ENCODE results near the gene NCKAP5.

Gene NCKAP5

GRCh38 chr2:133447303-133447702 is 121.0 kb downstream of the NCKAP5 start:
- no peak overlapping the region for H3K4me2 ChIP-seq (ENCODE audit: low read length, poor library complexity, severe bottlenecking)
- H3K79me1 ChIP-seq (replicated peaks; ENCODE audit: low read length, poor library complexity, severe bottlenecking), result no peaks in the 10 kb centered on the region
- H3K23ac ChIP-seq (ENCODE audit: low read length in 2 of 2), result no peak overlapping the region
- no peak overlapping the region for H4K91ac ChIP-seq (ENCODE audit: low read length)
- no peak overlapping the region for H3K4me3 ChIP-seq (ENCODE audit: insufficient read depth in 1 of 2, low read depth in 1 of 2, low read length in 2 of 2)
- H3K36me3 ChIP-seq (ENCODE audit: control insufficient read depth in 1 of 2, insufficient read depth in 2 of 2, low read depth in 1 of 2, low read length in 2 of 2), result no peaks in the 10 kb centered on the region
- no peaks in the 10 kb centered on the region for H3K9me3 ChIP-seq (ENCODE audit: control insufficient read depth, low read length)
- H3K27me3 ChIP-seq (ENCODE audit: control insufficient read depth in 1 of 2, insufficient read depth in 1 of 2, low read length in 2 of 2), result no peaks in the 10 kb centered on the region
- H3K27ac ChIP-seq (ENCODE audit: low read length, poor library complexity, severe bottlenecking), result no peak overlapping the region
- H3K18ac ChIP-seq (ENCODE audit: low read depth in 1 of 2, low read length in 2 of 2), result no peak overlapping the region
- no peak overlapping the region for H2AFZ ChIP-seq (ENCODE audit: low read depth, low read length)
- no peak for DNase-seq
- H2AK5ac ChIP-seq (ENCODE audit: low read length, severe bottlenecking), result no peak overlapping the region
- H4K8ac ChIP-seq (ENCODE audit: low read length), result no peak overlapping the region
- no peak overlapping the region for H2BK15ac ChIP-seq (ENCODE audit: low read depth, poor library complexity, severe bottlenecking)
- no peak overlapping the region for H3K9ac ChIP-seq (ENCODE audit: low read length)
- no peak overlapping the region for H2BK5ac ChIP-seq (ENCODE audit: low read depth, low read length, poor library complexity, severe bottlenecking)
- H3K14ac ChIP-seq (ENCODE audit: low read length in 2 of 2), result no peak overlapping the region
- H3K4ac ChIP-seq (ENCODE audit: low read depth in 1 of 2, low read length in 2 of 2), result no peak overlapping the region
- H3K4me1 ChIP-seq (ENCODE audit: control insufficient read depth, insufficient read depth, low read depth, low read length), result no peaks in the 10 kb centered on the region
- no peak overlapping the region for H2BK120ac ChIP-seq (ENCODE audit: low read depth, low read length)
- WGBS, result 89% methylated on average over 5 of the region's 5 CpGs
- H2BK12ac ChIP-seq (ENCODE audit: low read length in 2 of 2), result no peak overlapping the region

DNA sequence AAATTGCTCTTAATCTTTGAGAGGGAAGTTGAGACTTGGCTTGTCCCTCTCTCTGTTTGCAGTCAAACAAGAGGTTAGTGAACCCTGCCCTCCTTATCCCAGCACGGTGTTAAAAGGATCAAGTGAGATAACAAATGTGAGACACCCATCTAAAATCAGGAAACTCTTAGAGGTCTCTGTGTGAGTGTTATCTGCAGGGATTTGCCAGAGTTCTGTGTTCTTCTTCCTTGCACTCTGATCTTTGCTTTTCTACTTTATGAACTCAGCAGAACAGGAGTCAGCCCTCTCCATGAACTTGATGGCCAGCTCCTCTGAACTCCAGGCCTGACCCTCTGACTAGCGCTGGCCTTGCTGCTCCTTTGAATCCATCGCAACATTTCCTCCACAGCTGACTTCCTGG is 123.8 kb downstream of the NCKAP5 start:
- H3K18ac ChIP-seq (ENCODE audit: low read depth in 1 of 2, low read length in 2 of 2), result no peak overlapping the region
- no peak overlapping the region for H3K23ac ChIP-seq (ENCODE audit: low read length in 2 of 2)
- no peak overlapping the region for H3K27ac ChIP-seq (ENCODE audit: low read length, poor library complexity, severe bottlenecking)
- DNase-seq, result no peak
- H3K27me3 ChIP-seq (ENCODE audit: control insufficient read depth in 1 of 2, insufficient read depth in 1 of 2, low read length in 2 of 2), result no peaks in the 10 kb centered on the region
- H3K4ac ChIP-seq (ENCODE audit: low read depth in 1 of 2, low read length in 2 of 2), result no peak overlapping the region
- H2BK12ac ChIP-seq (ENCODE audit: low read length in 2 of 2), result no peak overlapping the region
- no peak overlapping the region for H2BK5ac ChIP-seq (ENCODE audit: low read depth, low read length, poor library complexity, severe bottlenecking)
- no peak overlapping the region for H4K91ac ChIP-seq (ENCODE audit: low read length)
- H3K14ac ChIP-seq (ENCODE audit: low read length in 2 of 2), result no peak overlapping the region
- 73% methylated on average over 1 of the region's 3 CpGs for WGBS
- H3K36me3 ChIP-seq (ENCODE audit: control insufficient read depth in 1 of 2, insufficient read depth in 2 of 2, low read depth in 1 of 2, low read length in 2 of 2), result no peaks in the 10 kb centered on the region
- no peaks in the 10 kb centered on the region for H3K9me3 ChIP-seq (ENCODE audit: control insufficient read depth, low read length)
- no peak overlapping the region for H3K4me2 ChIP-seq (ENCODE audit: low read length, poor library complexity, severe bottlenecking)
- no peak overlapping the region for H3K9ac ChIP-seq (ENCODE audit: low read length)
- H3K4me3 ChIP-seq (ENCODE audit: insufficient read depth in 1 of 2, low read depth in 1 of 2, low read length in 2 of 2), result no peak overlapping the region
- H2BK120ac ChIP-seq (ENCODE audit: low read depth, low read length), result no peak overlapping the region
- no peaks in the 10 kb centered on the region for H3K4me1 ChIP-seq (ENCODE audit: control insufficient read depth, insufficient read depth, low read depth, low read length)
- no peak overlapping the region for H2AK5ac ChIP-seq (ENCODE audit: low read length, severe bottlenecking)
- H2BK15ac ChIP-seq (ENCODE audit: low read depth, poor library complexity, severe bottlenecking), result no peak overlapping the region
- no peak overlapping the region for H2AFZ ChIP-seq (ENCODE audit: low read depth, low read length)
- H3K79me1 ChIP-seq (replicated peaks; ENCODE audit: low read length, poor library complexity, severe bottlenecking), result no peaks in the 10 kb centered on the region
- no peak overlapping the region for H4K8ac ChIP-seq (ENCODE audit: low read length)

DNA sequence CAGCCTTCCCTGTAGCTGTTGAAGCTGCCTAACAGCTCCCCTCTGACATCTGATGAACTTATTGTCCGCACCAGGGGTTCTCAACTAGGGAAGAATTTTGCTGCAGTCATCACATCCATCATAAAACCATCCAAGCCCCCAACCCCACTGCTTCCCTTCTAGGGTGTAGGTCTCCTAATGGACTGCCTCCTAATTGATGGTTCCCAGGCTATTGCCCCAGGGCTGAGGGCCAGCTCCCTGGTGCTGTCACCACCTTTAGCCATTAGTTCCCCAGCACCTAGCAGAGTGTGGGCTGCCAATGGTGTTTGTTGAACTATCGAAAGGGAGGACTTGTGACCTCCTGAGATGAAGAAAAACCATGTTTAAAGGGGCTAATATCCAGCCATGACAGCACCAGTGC is 125.9 kb downstream of the NCKAP5 start:
- Histone ChIP-seq H3K27me3 (ENCODE audit: control insufficient read depth in 1 of 2, insufficient read depth in 1 of 2, low read length in 2 of 2) (no peaks in the 10 kb centered on the region), H2AFZ (ENCODE audit: low read depth, low read length) (no peak overlapping the region), H3K4ac (ENCODE audit: low read depth in 1 of 2, low read length in 2 of 2) (no peak overlapping the region), H3K23ac (ENCODE audit: low read length in 2 of 2) (no peak overlapping the region), H2AK5ac (ENCODE audit: low read length, severe bottlenecking) (no peak overlapping the region), H3K18ac (ENCODE audit: low read depth in 1 of 2, low read length in 2 of 2) (no peak overlapping the region), H3K27ac (ENCODE audit: low read length, poor library complexity, severe bottlenecking) (no peak overlapping the region), H3K79me1 (replicated peaks; ENCODE audit: low read length, poor library complexity, severe bottlenecking) (no peaks in the 10 kb centered on the region), H3K4me3 (ENCODE audit: insufficient read depth in 1 of 2, low read depth in 1 of 2, low read length in 2 of 2) (no peak overlapping the region), H3K4me2 (ENCODE audit: low read length, poor library complexity, severe bottlenecking) (no peak overlapping the region), H3K14ac (ENCODE audit: low read length in 2 of 2) (no peak overlapping the region), H4K91ac (ENCODE audit: low read length) (no peak overlapping the region), H2BK5ac (ENCODE audit: low read depth, low read length, poor library complexity, severe bottlenecking) (no peak overlapping the region), H2BK12ac (ENCODE audit: low read length in 2 of 2) (no peak overlapping the region), H3K9ac (ENCODE audit: low read length) (no peak overlapping the region), H3K4me1 (ENCODE audit: control insufficient read depth, insufficient read depth, low read depth, low read length) (no peaks in the 10 kb centered on the region), H3K9me3 (ENCODE audit: control insufficient read depth, low read length) (no peaks in the 10 kb centered on the region), H2BK120ac (ENCODE audit: low read depth, low read length) (no peak overlapping the region), H2BK15ac (ENCODE audit: low read depth, poor library complexity, severe bottlenecking) (no peak overlapping the region), H4K8ac (ENCODE audit: low read length) (no peak overlapping the region), H3K36me3 (ENCODE audit: control insufficient read depth in 1 of 2, insufficient read depth in 2 of 2, low read depth in 1 of 2, low read length in 2 of 2) (no peaks in the 10 kb centered on the region)
- no peak for DNase-seq
- WGBS, result 78% methylated on average over 2 of the region's 2 CpGs

GRCh38 chr2:133439565-133439920 is 128.7 kb downstream of the NCKAP5 start:
- Histone ChIP-seq H3K23ac (ENCODE audit: low read length in 2 of 2) (no peak overlapping the region), H3K9ac (ENCODE audit: low read length) (no peak overlapping the region), H3K4me1 (ENCODE audit: control insufficient read depth, insufficient read depth, low read depth, low read length) (peaks cover 2% of the 10 kb centered on the region), H2BK15ac (ENCODE audit: low read depth, poor library complexity, severe bottlenecking) (no peak overlapping the region), H3K36me3 (ENCODE audit: control insufficient read depth in 1 of 2, insufficient read depth in 2 of 2, low read depth in 1 of 2, low read length in 2 of 2) (no peaks in the 10 kb centered on the region), H3K27ac (ENCODE audit: low read length, poor library complexity, severe bottlenecking) (no peak overlapping the region), H3K79me1 (replicated peaks; ENCODE audit: low read length, poor library complexity, severe bottlenecking) (no peaks in the 10 kb centered on the region), H2BK120ac (ENCODE audit: low read depth, low read length) (no peak overlapping the region), H2BK12ac (ENCODE audit: low read length in 2 of 2) (no peak overlapping the region), H3K4me3 (ENCODE audit: insufficient read depth in 1 of 2, low read depth in 1 of 2, low read length in 2 of 2) (no peak overlapping the region), H4K91ac (ENCODE audit: low read length) (no peak overlapping the region), H3K27me3 (ENCODE audit: control insufficient read depth in 1 of 2, insufficient read depth in 1 of 2, low read length in 2 of 2) (no peaks in the 10 kb centered on the region), H3K4me2 (ENCODE audit: low read length, poor library complexity, severe bottlenecking) (no peak overlapping the region), H3K18ac (ENCODE audit: low read depth in 1 of 2, low read length in 2 of 2) (no peak overlapping the region), H4K8ac (ENCODE audit: low read length) (no peak overlapping the region), H3K4ac (ENCODE audit: low read depth in 1 of 2, low read length in 2 of 2) (no peak overlapping the region), H3K9me3 (ENCODE audit: control insufficient read depth, low read length) (no peaks in the 10 kb centered on the region), H3K14ac (ENCODE audit: low read length in 2 of 2) (no peak overlapping the region), H2BK5ac (ENCODE audit: low read depth, low read length, poor library complexity, severe bottlenecking) (no peak overlapping the region), H2AFZ (ENCODE audit: low read depth, low read length) (no peak overlapping the region), H2AK5ac (ENCODE audit: low read length, severe bottlenecking) (no peak overlapping the region)
- DNase-seq, result no peak
